ENCODE measurements around the gene NEURL2.
"Not testable (repeated sequence)": the region's sequence is repeated elsewhere in the genome, so short reads cannot be mapped to it uniquely, and the experiment has no call there.

NEURL2 gene

DNA sequence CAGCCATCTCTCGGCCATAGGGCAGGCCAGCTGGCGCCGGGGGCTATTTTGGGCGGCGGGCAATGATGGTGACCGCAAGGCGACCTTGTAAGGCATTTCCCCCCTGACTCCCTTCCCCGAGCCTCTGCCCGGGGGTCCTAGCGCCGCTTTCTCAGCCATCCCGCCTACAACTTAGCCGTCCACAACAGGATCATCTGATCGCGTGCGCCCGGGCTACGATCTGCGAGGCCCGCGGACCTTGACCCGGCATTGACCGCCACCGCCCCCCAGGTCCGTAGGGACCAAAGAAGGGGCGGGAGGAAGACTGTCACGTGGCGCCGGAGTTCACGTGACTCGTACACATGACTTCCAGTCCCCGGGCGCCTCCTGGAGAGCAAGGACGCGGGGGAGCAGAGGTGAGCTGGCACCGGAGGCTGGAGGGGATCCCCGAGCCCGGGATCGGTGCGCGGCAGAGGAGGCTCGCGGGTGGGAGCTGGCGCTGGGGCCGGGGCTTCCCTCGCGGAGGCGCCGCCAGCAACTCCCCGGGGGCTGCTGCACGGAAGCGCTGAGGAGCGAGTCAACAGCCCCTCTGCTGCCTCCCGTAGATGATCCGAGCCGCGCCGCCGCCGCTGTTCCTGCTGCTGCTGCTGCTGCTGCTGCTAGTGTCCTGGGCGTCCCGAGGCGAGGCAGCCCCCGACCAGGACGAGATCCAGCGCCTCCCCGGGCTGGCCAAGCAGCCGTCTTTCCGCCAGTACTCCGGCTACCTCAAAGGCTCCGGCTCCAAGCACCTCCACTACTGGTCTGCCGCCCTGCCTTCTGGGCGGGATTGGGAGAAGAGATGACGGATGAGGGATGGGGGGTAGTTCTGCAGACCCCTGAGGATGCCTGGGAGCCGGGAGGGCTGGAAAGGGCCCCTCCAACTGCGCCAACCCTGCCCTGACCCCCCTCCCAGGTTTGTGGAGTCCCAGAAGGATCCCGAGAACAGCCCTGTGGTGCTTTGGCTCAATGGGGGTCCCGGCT lies at the start of gene NEURL2, which contains the start of gene CTSA:
NEURL2 (minus strand) TSS at position 224 of the 999 bp plus-strand sequence; CDS start at position 7, 217 bp downstream.
CTSA (plus strand) TSS at position 351 of the 999 bp plus-strand sequence; CDS start at position 585, 234 bp downstream.
- DNase-seq = peak; percentile 75

DNA sequence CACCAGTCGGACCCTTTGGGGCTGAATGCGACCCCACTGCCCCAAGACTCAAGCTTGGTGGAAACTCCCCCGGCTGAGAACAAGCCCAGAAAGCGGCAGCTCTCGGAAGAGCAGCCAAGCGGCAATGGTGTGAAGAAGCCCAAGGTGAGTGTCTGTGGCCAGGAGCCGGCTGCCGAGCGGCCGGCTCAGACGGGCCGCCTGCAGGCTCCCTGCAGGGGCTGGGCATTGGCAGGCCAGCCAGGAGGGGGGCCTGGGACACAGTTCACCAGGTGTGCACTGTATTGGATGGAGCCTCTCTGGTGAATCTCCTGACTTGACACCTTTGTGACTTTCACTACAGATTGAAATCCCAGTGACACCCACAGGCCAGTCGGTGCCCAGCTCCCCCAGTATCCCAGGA lies 49.5 kb upstream of the NEURL2 start:
- no peak for DNase-seq

DNA sequence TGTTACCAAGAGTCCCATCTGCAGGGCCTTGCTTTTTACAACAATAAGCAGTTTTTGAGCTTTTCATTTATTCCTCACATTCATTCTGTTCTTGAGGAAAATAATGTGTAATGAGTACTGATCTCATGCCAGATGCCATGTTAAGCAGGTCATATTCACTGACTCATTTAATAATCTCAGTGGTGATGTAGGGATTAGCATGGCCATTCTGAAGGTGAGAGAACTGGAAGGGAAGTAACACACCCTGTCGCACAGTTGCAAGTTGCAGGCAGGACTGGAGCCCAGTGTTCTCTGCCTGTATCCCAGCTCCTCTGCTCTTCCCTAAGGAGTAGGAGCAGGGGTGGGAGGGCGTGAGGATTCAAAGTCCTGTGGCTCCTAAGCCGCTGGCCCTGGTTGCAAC lies 49.0 kb upstream of the NEURL2 start:
- DNase-seq = no peak

DNA sequence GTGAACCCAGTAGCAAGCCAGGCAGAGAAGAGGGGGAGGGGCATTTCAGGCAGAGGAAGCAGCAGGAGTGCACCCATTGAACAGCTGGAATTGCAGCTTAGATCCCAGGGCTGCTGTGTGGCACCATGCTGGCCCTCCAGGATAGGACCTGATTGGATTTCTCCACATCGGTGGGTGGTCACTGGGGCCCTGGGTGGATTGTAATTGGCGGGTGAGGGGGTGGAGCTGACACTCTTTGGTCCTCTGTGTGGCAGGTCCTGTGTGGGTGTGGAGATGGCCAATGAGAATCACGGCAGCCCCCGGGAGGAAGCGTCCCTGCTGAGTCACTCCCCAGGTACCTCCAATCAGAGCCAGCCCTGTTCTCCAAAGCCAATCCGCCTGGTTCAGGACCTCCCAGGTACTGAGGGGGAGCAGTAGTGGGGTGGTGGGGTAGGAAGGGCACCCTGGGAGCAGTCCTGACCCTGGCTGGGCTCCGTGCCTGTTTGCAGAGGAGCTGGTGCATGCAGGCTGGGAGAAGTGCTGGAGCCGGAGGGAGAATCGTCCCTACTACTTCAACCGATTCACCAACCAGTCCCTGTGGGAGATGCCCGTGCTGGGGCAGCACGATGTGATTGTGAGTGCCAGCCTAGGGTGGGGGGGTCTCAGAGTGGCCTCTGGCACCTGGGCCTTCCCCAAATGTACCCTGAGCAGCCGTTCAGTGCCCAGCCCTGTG lies 47.9 kb upstream of the NEURL2 start:
- no peak for DNase-seq

DNA sequence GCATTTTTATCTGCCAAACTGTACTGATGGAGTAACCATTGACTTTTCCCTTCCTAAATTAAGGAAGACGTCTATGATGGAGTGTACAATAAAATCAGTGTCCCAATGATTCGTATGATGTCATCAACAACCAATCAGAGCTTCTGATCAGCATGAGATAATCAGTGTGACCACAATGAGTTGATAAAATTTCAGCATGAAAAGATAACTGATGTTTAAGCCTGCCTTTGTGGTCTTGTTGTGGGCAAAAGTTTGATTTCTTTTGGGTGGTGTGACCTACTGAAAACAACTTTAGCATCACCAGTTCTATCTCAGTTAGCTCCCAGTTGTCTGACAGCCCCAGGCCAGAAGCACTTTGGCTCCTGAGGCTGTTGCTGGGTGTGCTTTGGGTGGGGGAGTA lies 46.8 kb upstream of the NEURL2 start:
- no peak for DNase-seq

GRCh38 chr20:45935416-45936046 lies 44.5 kb upstream of the NEURL2 start:
- DNase-seq = no peak

- peak; percentile 96 for DNase-seq
Measured at GRCh38 chr20:45934586-45935415, 43.8 kb upstream of the NEURL2 start, which contains the start of gene PCIF1. TSS of gene PCIF1 (plus strand) at chr20:45934683. CDS start at chr20:45939000, 4,317 bp downstream.

DNA sequence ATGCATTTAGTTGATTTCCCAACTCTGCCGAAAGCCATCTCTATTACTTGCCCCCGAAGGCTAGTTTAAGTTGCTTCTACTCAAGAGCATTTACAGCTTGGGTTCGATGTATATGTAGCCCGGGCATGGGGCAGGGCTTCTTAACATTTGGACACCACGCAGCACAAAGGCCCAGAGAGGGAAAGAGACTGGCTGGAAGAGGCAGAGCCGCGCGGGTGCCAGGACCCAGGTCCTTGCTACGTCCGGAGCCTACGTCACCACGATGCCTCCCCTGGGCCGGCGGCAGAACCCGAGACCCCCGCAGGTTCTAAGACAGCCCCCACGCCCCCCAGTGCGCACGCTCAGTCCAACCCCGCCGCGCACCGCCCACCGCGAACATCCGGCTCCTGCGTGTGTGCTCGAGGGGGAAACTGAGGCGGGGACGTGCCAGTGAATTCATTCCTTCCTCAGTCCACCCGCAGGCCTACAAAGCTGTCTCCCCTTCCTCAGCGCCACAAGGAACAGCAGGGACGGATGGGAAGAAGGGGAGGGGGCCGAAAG lies 43.1 kb upstream of the NEURL2 start:
- peak; percentile 62 for DNase-seq

DNA sequence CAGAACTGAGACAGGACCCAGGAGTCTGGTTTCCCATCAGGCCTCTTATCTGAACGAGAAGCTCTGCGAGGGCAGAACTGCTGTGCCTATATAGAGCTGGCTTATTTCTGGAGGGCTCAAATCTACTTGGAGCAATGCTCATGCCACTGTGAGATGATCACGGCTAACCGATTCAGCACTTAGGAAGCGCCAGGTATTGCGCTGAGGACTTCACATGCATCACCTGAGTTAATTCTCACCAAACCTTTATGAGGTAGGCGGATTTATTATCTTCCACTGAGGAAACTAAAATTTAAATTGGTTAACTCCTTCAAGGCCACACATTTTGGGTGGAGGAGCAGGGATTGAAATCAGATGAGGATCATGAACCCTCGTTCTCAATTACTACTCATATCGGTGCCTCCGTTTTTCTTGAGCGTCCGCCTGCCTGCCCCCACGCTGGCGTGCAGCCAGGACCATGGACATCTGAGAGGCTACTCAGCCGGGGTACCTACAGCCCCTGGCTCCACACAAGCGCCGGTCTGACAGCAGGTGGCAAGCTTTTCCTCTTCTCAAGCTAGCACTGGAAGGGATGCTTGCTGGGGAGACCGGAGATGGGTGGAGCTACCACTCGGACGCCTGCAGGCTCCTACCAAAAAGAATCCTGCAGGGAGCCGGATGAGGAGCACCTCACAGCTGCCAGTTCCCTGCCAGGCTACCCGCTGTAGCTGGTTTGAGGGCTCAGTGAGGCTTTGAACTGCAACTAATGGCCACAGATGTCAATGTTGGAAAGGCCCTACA lies 42.4 kb upstream of the NEURL2 start:
- DNase-seq = peak; percentile 69

- DNase-seq = not testable (repeated sequence)
Measured at GRCh38 chr20:45931680-45932079, 40.7 kb upstream of the NEURL2 start.

DNA sequence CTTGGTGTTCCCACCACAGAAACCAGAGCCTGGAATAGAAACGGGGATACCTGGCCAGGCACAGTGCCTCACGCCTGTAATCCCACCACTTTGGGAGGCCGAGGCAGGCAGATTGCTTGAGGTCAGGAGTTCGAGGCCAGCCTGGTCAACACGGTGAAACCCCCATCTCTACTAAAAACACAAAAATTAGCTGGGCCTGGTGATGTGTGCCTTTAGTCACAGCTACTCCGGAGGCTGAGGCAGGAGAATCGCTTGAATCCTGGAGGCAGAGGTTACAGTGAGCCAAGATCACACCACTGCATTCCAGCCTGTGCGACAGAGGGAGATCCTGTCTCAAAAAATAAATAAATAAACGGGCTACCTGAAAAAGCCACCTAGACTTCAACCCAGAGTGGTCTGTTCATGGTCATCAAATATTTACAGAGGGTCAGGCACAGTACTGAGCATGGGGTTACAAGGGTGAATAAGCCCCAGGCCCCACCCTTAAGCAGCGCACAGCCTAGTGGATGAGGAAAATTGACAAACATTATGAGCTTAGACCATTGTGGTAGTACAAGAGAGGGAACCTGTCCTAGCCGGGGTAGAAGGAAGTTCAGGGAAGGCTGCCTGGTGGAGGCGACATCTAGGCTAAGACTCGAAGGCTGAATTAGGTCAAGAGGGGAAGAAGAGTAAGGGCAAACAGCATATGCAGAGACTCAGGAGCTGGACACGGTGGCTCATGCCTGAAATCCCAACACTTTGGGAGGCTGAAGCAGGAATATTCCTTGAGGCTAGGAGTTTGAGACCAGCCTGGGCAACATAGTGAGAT lies 36.3 kb upstream of the NEURL2 start:
- no peak for DNase-seq

GRCh38 chr20:45926731-45927070 lies 35.7 kb upstream of the NEURL2 start:
- DNase-seq = no peak

- DNase-seq = no peak
Measured at GRCh38 chr20:45925821-45926506, 35.0 kb upstream of the NEURL2 start.

DNA sequence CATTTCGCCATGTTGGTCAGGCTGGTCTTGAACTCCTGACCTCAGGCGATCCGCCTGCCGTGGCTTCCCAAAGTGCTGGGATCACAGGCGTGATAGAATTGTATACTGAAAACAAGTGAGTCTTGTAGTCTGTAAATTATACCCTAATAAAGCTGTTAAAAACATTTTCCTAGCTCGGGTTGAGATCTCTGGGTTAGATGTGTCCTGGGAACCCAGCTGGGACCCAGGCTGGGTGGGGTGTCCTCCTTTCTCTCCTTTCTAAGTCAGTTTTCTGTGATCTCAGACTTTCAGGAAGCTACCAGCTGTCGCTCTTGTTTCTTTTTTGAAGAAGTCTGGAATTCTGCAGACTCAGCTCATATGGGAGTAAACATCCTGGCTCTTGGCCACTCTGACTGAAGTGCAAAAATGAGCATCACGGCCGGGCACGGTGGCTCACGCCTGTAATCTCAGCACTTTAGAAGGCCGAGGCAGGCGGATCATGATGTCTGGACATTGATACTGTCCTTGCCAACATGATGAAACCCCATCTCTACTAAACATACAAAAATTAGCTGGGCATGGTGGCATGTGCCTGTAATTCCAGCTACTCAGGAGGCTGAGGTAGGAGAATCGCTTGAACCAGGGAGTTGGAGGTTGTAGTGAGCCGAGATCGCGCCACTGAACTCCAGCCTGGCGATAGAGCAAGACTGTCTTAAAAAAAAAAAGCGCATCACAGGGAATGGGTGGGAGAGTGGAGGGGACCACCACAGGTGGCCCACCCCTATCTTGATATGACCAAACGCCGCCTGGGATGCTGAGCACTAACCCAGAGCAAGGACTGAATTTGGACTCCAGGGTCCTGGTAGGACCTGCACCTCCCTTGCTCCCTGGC lies 33.6 kb upstream of the NEURL2 start:
- no peak for DNase-seq

GRCh38 chr20:45921337-45922189 lies 30.6 kb upstream of the NEURL2 start:
- DNase-seq = no peak

DNA sequence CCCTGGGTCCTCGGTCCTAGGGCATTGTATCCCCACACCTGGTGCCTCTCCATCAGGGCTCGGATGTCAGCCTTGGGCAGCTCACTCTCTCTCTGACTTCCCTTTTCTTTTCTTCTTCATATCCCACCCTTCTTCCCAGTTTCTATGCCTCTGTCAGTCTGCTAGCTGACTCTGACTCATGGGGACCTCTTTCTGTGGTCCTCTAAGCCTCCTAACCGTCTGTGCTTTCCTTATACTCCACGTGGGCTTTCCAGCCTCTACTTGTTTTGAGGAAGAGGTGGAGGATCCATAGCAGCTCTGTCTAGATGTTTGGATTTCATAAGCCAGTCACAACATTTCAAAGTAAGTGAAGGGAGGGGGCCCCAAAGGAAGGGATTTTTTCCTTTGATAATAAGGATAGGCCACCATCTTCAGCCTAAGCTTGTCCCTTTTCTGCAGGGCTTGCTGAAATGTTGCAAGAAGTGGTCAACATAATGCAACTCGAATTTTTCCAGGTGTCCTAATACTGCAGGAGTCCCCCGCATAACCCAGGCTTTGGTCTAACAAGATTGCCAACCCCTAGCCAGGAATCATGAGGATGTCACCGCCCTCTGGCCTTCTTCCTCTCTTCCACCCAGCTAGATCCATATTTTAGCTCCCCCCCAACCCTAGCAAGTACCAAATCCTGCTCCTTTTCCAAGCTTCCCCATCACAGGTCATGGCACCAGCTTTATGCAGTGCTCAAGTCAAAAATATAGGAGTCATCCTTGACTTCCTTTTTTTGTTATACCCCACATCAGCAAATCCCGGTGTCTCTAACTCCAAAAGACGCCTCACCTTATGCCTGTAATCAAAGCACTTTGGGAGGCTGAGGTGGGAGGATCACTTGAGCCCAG lies 29.7 kb upstream of the NEURL2 start:
- DNase-seq = no peak
